ENCODE measurements around the gene MIPEP.
"Not testable (repeated sequence)": the region's sequence is repeated elsewhere in the genome, so short reads cannot be mapped to it uniquely, and the experiment has no call there.

Gene MIPEP

DNA sequence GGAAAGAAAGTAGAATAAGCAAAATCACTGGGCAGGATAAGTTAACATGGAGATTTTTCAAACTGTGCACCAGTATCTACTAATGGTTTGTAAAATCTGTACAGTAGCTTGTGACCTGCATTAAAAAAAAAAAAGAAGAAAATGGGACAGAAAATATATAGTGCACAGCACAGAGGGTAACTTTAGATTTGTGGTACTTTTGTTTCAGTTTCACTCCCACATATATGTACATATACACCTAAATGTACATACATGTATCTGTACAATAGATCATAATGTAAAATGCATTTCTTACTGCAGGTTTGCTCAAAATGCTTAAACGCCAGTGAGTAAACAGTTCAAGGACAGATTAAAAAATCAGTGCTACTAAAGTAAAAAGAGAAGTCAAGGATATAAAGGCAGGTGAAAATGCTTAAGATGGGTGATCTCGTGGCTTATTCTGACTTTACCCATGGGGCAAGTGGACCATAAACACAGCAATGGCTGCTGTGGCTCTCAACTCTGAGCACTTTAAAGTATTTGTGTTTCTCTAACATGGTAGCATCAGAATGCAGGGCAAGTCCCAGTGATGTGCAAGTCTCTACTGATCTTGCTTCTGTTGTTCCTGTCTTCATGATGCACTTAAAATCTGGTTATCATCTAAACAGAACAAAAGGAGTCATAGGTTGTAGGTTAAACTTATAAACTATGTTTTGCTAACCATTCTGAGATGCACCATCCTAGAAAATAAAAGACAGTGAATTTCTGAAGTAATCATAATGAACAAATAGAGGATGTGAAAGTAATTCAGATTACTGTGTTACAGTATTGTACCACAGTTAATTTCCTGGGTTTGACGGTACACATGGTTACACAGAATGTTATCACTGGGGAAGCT lies 112.3 kb downstream of the MIPEP start:
- DNase-seq (ENCODE audit: low spot score) = no peak

- DNase-seq (ENCODE audit: low spot score) = no peak
Measured at GRCh38 chr13:23772717-23773116, 116.5 kb downstream of the MIPEP start.

DNA sequence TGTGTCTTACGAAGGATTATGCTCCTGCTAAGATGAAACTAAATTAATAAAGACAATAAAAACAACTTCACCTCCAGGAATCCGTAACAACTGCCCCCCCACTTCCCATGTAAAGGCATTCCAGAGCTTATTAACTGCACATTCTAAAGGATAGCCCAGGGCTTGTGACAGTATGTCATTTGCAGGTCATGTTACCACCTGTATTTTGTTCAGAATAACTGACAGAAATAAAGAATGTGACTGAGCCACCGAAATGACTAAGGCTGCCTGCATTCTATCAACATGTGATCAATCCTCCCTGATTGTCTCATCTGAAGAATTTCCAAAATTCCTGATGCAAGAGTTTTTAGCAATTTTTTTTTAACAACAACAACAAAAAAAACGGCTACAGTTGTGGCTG lies 117.2 kb downstream of the MIPEP start:
- DNase-seq (ENCODE audit: low spot score) = no peak

DNA sequence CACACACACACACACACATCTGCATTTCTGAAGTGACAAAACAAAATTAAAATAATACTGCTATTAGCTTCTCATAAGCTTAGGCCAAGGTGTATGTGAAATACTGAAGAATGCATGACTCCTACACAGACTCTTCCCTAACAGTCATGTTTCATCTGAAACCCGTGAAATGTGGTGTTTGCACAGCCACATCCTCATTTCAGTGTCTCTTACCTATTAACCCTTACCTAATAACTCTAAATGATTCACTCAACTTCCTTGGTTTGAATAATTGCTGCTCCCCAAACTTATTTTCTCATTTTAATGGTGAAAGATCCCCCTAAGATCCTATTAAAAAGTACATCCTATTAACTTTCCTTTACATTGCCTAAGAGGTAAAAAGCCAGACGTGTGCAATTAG lies 117.6 kb downstream of the MIPEP start:
- DNase-seq (ENCODE audit: low spot score) = no peak

DNA sequence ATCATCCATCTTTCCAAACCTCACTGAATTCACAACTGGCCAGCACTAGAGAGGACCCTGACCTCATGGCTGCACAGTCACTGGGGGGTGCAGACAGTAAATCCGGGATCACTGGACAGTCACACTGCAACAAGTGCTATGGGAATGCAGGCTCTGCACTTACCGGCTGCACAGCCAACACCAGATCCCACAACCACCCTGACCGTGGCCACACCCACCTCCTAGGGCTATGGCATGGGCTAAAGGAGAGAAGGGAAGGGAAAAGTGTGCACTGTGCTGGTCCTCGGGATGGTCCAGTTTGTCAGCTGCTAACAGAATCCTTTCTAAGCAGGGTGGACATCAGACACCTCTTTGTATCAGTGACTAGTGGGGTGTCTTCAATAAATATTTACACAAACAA lies 118.2 kb downstream of the MIPEP start:
- no peak for DNase-seq (ENCODE audit: low spot score)

DNA sequence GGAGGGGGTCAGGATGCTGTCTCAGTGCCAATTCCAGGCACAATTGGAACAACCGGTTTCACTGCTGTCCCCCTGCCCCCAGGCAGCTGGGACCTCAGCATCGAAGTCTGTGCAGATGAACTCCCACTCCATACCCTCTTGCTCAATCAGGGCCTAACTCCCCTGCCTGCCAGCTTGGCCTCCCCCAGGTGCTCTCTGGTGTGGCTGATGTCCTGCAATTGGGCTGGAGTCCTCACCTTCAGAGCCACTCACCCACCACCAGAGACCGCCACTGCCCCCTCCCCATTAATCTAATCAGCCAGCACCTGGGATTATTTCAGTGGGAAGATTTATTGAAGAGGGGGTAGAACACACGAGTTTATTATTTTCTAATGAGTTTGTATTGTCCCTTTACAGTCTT lies 118.8 kb downstream of the MIPEP start:
- DNase-seq (ENCODE audit: low spot score) = no peak

DNA sequence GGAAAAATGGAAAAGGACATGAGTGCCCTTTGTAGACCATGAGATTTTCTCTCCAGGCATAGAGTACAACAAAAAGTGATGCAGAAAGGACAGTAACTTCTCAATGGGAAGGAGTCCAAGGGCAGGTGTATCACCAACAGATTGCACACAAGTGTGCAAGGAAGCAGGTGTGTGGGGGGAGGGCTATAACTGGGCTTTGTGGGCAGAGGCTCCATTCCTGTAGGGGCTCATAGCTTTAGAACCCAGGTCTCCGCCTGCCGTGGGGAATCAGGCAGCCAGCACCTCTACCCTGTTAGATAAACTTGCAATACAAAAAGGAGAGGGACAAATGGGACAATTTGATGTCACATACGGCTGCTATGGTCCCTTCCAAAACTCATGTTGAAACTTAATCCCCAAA lies 119.8 kb downstream of the MIPEP start:
- DNase-seq (ENCODE audit: low spot score) = no peak

- no peak for DNase-seq (ENCODE audit: low spot score)
Measured at GRCh38 chr13:23767838-23768237, 121.4 kb downstream of the MIPEP start.

DNA sequence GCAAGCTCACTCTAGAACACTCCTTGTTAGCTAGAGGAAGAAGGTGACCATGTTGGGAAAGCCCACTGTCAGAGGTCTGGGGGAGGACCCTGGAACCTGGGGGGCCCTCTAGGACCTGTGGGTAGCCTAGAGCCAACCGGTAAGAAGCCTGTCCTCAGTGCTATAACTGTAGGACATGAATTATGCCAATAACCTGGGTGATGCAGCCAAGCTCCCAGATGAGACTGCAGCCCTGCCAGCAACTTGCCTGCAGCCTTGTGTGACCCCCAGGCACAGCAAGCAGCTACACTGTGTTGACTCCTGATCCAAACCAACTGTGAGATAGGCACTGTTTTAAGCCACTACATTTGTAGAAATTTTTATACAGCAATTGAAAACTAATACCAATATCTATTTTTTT lies 122.3 kb downstream of the MIPEP start:
- no peak for DNase-seq (ENCODE audit: low spot score)

DNA sequence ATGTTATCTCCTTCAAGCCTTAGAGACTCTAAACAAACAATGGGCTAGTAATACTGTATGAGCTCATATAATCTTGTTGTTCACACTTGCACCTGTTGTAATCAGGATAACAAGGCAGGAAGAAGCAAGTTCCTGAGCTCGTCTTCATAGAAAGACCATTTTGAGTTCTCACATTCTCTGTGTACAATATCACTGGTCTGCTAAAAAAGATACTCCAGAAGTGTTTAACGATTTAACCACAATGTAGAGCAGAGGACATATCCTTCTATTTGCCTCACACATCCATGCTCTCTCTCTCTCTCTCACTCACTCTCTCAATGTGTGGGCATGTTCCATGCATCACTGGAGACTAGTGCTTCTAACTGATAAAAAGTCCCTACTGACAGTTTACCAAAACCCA lies 122.9 kb downstream of the MIPEP start:
- DNase-seq (ENCODE audit: low spot score) = no peak

DNA sequence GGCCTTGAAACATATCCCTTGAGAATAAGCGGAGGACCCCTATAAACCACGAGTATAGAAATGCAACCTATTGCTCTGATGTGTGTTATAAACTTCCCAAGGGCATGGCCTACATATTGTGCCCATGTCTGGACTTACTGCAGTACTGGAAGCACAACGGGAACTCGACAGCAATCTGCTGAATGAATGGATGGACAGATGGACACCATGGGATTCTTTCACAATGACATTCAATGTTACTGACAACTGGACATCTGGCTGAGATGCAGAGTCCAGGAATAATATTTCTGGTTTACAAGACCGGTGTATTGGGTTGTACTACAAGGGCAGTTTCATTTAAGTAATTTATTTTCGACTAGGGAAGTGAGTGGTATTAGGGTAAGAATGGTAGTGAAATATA lies 123.7 kb downstream of the MIPEP start:
- no peak for DNase-seq (ENCODE audit: low spot score)

DNA sequence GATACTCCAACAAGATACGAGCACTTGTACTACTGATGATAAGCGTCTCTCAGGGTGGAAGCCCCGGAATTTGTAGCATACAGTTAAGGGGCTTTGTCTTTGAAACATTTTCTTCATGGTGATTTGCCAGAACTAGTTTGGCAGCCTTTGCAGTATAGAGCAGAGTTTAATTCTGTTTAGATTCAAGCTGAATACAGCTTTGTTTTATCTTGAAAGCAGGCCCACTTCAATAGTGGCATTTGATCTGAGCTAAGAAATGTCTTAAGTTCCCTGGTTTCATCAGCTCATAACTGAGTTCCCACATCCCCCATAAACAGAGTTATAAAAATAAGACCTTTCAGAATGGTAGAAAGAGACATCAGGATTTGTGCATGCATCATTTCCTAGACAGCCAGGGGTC lies 125.9 kb downstream of the MIPEP start:
- DNase-seq (ENCODE audit: low spot score) = peak; percentile 16

DNA sequence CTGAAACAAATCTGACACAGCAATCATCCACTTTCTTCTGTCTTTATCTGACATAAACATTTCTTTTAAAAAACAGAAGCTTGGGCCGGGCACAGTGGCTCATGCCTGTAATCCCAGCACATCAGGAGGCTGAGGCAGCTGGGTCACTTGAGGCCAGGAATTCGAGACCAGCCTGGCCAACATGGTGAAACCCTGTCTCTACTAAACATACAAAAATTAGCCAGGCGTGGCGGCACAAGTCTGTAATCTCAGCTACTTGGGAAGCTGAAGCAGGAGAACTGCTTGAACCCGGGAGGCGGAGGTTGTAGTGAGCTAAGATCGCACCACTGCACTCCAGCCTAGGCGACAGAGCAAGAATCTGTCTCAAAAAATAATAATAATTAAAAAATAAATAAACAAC lies 127.4 kb downstream of the MIPEP start:
- DNase-seq (ENCODE audit: low spot score) = not testable (repeated sequence)

DNA sequence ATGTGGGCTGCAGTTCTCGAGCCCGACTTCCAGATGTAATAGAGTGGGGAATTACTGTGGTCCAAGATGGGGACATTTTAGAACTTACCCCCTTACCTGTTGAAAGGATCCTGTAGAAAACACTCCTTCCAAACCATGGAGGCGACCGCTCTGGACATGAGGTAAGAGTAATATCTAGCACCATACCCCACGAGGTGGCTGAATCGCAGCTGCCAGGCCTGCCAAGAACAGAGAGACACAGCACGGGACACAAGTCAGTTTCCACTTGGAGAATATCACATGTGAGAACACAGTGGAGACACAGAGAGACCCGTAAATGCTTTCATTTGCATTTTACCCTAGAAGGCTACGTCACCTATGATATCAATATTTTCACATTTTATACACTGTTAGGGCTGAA lies 129.2 kb downstream of the MIPEP start:
- no peak for DNase-seq (ENCODE audit: low spot score)

- no peak for DNase-seq (ENCODE audit: low spot score)
Measured at GRCh38 chr13:23758798-23759527, 130.2 kb downstream of the MIPEP start.

GRCh38 chr13:23754997-23755396 lies 134.2 kb downstream of the MIPEP start:
- DNase-seq (ENCODE audit: low spot score) = no peak

GRCh38 chr13:23754506-23754905 lies 134.7 kb downstream of the MIPEP start:
- no peak for DNase-seq (ENCODE audit: low spot score)

- no peak for DNase-seq (ENCODE audit: low spot score)
Measured at GRCh38 chr13:23753458-23753857, 135.7 kb downstream of the MIPEP start.

GRCh38 chr13:23752111-23753001 lies 136.8 kb downstream of the MIPEP start:
- no peak for DNase-seq (ENCODE audit: low spot score)

DNA sequence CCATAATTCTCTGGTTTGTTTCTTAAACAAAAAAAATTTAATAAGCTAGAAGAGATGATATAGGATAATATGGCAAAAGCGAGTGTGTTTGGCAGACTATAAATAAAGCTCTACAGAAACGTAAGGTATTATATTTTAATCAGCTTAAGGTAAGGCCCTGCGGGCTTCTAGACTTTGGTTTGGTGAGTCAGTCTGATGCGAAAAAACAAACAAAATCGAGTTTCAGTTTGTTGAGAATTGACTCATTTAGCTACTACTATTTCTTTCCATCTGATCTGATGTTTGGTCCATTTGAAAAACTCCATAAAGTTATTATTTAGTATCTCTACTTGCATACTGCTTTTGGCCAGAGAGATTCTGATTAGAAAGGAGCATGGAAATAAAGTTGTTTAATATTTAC lies 138.0 kb downstream of the MIPEP start:
- no peak for DNase-seq (ENCODE audit: low spot score)

GRCh38 chr13:23750383-23751121 lies 138.6 kb downstream of the MIPEP start:
- no peak for DNase-seq (ENCODE audit: low spot score)
